HUDEP-2 (cell line): ENCODE results near the gene RAB6A.

Experiments
- DNase-seq, 76 experiments: peaks; one replicate each; lab custom pipeline; 2025; ENCODE audit not compliant: unreplicated experiment in 76 of 76; lab: John Stamatoyannopoulos, UW

The RAB6A gene

GRCh38 chr11:73659961-73660360 lies 100.9 kb downstream of the RAB6A start:
- DNase-seq, result no peak

- no peak for DNase-seq
Measured at GRCh38 chr11:73656985-73657384, 103.9 kb downstream of the RAB6A start.

GRCh38 chr11:73655686-73656085 lies 105.2 kb downstream of the RAB6A start:
- DNase-seq, result no peak

- no peak for DNase-seq
Measured at GRCh38 chr11:73654482-73655021, 106.3 kb downstream of the RAB6A start.

- no peak for DNase-seq
Measured at GRCh38 chr11:73653996-73654395, 106.9 kb downstream of the RAB6A start.

GRCh38 chr11:73652856-73653559 lies 107.9 kb downstream of the RAB6A start:
- no peak for DNase-seq

- DNase-seq, result no peak
Measured at GRCh38 chr11:73652046-73652730, 108.7 kb downstream of the RAB6A start.

GRCh38 chr11:73651661-73652045 lies 109.2 kb downstream of the RAB6A start:
- DNase-seq, result no peak

- DNase-seq, result no peak
Measured at GRCh38 chr11:73651252-73651651, 109.6 kb downstream of the RAB6A start.

GRCh38 chr11:73650400-73650799 lies 110.5 kb downstream of the RAB6A start:
- DNase-seq, result no peak

GRCh38 chr11:73649206-73649605 lies 111.7 kb downstream of the RAB6A start:
- no peak for DNase-seq

GRCh38 chr11:73648571-73649046 lies 112.3 kb downstream of the RAB6A start:
- no peak for DNase-seq

- no peak for DNase-seq
Measured at GRCh38 chr11:73648121-73648520, 112.8 kb downstream of the RAB6A start.

GRCh38 chr11:73647459-73648100 lies 113.3 kb downstream of the RAB6A start:
- peak in 70 of 76 experiments; percentile 6 to 80 (median 56) for DNase-seq

- DNase-seq, result no peak
Measured at GRCh38 chr11:73645972-73646631, 114.8 kb downstream of the RAB6A start, which contains the start of gene PLEKHB1. Gene PLEKHB1 (plus strand): TSS chr11:73646581. CDS start chr11:73646609, 28 bp downstream.

- DNase-seq, result no peak
Measured at GRCh38 chr11:73645121-73645969, 115.5 kb downstream of the RAB6A start.

- no peak for DNase-seq
Measured at GRCh38 chr11:73641668-73642067, 119.2 kb downstream of the RAB6A start.

GRCh38 chr11:73640592-73640991 lies 120.3 kb downstream of the RAB6A start:
- DNase-seq, result no peak

- DNase-seq, result no peak
Measured at GRCh38 chr11:73637012-73637411, 123.9 kb downstream of the RAB6A start.

GRCh38 chr11:73636249-73636648 lies 124.6 kb downstream of the RAB6A start:
- no peak for DNase-seq
